Body of pancreas (tissue), 4 donors: Measurements from ENCODE around the gene DNAJC8.

Source experiments
- POLR2A ChIP-seq, 3 donors: fragments of 450-650 bp; IDR thresholded peaks; one replicate each; pipeline ENCODE4 v1.6.1; 2016; ENCODE audit warnings: antibody characterized with exemption in 3 of 3, mild to moderate bottlenecking in 2 of 3
- TF ChIP-seq, protein P1 (sequence below), 7 experiments: fragments of 450-650 bp in 4 of 7; fragments of 200-600 bp in 3 of 7; sonication (generic) in 3 of 7; IDR thresholded peaks; one replicate each; pipeline ENCODE4 v1.5.1; 2016 to 2019; ENCODE audit warnings: antibody characterized with exemption in 7 of 7

DNA sequence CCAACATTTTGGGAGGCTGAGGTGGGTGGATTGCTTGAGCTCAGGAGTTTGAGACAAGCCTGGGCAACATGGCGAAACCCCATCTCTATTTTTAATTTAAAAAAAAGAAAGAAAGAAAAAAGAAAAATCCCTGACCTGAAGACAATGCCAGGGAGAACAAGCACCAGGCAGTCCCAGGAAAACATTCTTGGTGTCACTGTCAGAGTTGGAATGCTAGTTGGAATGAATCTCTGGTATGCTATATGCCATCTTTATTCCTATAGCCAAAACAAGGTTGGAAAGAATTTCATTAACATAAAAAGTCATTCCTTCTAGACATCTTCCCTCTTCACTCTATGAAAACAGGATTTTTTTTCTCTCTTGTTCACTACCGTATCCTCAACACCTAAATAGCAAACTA, 2.8 kb downstream of the DNAJC8 start:
- TF ChIP-seq, protein P1, sequence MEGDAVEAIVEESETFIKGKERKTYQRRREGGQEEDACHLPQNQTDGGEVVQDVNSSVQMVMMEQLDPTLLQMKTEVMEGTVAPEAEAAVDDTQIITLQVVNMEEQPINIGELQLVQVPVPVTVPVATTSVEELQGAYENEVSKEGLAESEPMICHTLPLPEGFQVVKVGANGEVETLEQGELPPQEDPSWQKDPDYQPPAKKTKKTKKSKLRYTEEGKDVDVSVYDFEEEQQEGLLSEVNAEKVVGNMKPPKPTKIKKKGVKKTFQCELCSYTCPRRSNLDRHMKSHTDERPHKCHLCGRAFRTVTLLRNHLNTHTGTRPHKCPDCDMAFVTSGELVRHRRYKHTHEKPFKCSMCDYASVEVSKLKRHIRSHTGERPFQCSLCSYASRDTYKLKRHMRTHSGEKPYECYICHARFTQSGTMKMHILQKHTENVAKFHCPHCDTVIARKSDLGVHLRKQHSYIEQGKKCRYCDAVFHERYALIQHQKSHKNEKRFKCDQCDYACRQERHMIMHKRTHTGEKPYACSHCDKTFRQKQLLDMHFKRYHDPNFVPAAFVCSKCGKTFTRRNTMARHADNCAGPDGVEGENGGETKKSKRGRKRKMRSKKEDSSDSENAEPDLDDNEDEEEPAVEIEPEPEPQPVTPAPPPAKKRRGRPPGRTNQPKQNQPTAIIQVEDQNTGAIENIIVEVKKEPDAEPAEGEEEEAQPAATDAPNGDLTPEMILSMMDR (IDR thresholded peaks at IDR 0.05): no peak
- TF ChIP-seq POLR2A (IDR thresholded peaks at IDR 0.05): no peak
